ENCODE data around the gene ZMYND12.

DNA sequence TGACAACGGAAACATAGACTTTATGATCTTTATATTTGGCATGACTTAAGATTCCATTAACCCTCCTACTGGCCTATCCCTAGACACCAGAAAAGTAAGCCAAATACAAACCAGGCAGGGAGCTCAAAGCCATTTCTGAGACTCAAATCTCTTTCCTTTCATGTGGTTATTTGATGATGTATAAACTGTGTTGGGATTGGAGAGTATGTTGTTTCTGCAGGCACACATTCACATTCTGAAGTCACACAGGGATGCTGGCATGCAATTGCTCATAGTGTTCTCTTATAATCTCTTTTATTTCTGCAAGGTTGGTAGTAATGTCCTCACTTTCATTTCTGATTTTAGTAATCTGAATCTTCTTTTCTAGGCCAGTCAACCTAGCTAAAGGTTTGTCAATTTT lies 5.8 kb downstream of the ZMYND12 start:
- TF ChIP-seq, protein P1, sequence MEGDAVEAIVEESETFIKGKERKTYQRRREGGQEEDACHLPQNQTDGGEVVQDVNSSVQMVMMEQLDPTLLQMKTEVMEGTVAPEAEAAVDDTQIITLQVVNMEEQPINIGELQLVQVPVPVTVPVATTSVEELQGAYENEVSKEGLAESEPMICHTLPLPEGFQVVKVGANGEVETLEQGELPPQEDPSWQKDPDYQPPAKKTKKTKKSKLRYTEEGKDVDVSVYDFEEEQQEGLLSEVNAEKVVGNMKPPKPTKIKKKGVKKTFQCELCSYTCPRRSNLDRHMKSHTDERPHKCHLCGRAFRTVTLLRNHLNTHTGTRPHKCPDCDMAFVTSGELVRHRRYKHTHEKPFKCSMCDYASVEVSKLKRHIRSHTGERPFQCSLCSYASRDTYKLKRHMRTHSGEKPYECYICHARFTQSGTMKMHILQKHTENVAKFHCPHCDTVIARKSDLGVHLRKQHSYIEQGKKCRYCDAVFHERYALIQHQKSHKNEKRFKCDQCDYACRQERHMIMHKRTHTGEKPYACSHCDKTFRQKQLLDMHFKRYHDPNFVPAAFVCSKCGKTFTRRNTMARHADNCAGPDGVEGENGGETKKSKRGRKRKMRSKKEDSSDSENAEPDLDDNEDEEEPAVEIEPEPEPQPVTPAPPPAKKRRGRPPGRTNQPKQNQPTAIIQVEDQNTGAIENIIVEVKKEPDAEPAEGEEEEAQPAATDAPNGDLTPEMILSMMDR (IDR thresholded peaks at IDR 0.05), result no peak
- no peak for TF ChIP-seq ZFX (IDR thresholded peaks at IDR 0.05; ENCODE audit: borderline replicate concordance)

Measured in 22Rv1 (cell line).